Fibroblast of pulmonary artery (primary cell): ENCODE data around the gene KCNIP4.

Experiments
- DNase-seq: peaks from one replicate; pipeline ENCODE4 v3.0.0-alpha.2; 2010; ENCODE audit warnings: low read depth
- H3K4me3 ChIP-seq: replicated peaks from 2 replicates; pipeline ENCODE4 v1.5.1; 2011; ENCODE audit warnings: low read depth, mild to moderate bottlenecking, control low read depth, low read length, moderate library complexity
- TF ChIP-seq, protein P1 (sequence below): IDR thresholded peaks from 2 replicates; pipeline ENCODE4 v1.5.1; 2011; ENCODE audit warnings: mild to moderate bottlenecking, control low read depth, low read length, inconsistent platforms; ENCODE audit errors: missing control alignments

Gene KCNIP4

DNA sequence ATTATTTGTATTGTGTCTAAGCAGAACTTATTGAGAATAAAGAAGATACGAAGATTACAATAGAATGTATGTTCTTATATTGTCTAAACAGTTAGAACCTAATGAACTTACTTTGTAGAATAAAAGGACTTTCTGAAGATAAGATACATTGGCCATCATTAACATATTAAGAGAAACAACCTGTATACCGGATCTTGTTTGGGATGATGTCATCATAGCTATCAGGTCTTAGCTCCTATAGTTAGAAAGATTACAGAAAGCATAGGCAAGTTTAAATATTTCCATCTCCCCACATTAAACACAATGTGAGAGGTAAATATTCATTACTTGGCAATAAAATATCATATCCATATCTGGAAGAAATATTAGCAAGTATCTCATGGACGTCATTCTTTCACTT is 966.0 kb downstream of the KCNIP4 start:
- no peak overlapping the region for H3K4me3 ChIP-seq
- no peak for DNase-seq
- TF ChIP-seq, protein P1, sequence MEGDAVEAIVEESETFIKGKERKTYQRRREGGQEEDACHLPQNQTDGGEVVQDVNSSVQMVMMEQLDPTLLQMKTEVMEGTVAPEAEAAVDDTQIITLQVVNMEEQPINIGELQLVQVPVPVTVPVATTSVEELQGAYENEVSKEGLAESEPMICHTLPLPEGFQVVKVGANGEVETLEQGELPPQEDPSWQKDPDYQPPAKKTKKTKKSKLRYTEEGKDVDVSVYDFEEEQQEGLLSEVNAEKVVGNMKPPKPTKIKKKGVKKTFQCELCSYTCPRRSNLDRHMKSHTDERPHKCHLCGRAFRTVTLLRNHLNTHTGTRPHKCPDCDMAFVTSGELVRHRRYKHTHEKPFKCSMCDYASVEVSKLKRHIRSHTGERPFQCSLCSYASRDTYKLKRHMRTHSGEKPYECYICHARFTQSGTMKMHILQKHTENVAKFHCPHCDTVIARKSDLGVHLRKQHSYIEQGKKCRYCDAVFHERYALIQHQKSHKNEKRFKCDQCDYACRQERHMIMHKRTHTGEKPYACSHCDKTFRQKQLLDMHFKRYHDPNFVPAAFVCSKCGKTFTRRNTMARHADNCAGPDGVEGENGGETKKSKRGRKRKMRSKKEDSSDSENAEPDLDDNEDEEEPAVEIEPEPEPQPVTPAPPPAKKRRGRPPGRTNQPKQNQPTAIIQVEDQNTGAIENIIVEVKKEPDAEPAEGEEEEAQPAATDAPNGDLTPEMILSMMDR, result no peak

DNA sequence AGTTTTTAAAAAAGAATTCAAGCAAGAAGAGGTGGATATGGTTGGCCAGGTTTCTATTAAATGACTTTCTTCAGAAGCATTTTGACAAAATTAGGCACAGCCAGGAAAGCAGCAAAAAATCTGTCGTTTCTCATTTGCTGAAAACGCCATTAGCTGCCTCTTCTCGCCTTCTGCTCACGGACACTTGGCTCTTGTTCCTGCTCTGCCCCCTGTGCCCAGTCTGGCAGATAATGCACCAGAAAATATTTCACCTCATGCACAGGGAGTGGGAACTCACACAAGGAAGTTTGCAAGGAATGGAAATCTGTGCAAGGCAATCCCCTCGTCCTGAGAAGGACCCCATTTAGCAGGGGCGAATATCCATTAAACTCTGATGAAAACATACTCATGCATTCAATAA is 988.3 kb downstream of the KCNIP4 start:
- no peak for DNase-seq
- no peak overlapping the region for H3K4me3 ChIP-seq
- TF ChIP-seq, protein P1, result no peak

DNA sequence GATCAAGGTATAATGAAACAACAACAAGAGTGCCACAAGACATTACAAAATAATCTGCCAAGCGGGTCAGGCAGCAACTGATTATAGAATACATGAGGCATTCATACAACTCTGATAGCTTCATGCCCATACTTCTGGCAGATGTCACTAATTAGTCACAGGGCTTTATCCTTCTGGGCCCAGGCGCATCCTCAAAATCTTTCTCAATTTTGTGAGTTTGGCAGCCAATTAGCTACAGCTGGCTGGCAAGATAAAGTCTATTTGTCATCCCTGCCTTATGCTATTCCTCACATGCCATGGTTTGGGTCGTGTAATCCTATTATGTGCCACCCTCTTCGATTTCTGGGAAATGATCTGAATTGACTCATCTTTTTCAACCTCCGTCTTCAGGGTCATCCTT is 994.0 kb downstream of the KCNIP4 start:
- no peak for DNase-seq
- TF ChIP-seq, protein P1, result no peak
- H3K4me3 ChIP-seq, result no peak overlapping the region

DNA sequence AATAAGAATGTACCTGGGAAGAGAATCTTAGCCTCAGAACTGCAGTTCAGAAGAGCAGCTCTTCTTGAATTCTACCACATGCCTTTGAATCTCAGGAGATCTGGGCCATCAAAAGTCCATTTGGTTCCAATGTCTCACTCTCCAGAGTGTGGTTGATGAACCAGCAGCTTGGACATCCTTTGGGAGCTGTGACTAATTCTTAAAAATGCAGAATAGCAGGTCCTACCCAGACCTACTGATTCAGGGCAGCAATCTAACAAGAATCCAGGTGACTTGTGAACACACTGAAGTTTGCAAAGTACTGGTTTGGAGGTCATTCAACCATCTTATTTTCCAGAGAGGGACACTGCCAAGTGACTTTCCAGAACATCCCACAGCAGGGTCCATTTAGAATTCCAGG is 1003.6 kb downstream of the KCNIP4 start:
- no peak for DNase-seq
- TF ChIP-seq, protein P1, result no peak
- H3K4me3 ChIP-seq, result no peak overlapping the region

DNA sequence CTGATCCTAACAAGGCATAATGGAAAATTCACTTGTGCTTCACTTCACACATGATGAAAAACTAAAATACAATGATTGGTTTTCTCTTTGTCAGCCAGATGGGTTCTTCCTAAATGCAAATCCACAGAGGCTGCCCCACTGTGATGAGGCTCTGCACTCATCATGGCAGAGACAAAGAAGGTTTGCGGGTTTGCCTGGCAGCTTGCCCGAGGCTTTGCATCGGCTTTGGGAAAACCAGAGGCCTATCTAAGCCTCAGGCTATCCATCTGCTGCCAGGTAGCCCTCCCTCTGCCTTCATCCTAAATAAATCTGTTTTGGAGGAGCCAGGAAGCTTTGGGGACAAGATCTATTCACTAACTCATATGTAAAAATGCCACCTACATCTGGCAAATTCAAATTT is 1004.1 kb downstream of the KCNIP4 start:
- TF ChIP-seq, protein P1, result no peak
- H3K4me3 ChIP-seq, result no peak overlapping the region
- DNase-seq, result no peak

DNA sequence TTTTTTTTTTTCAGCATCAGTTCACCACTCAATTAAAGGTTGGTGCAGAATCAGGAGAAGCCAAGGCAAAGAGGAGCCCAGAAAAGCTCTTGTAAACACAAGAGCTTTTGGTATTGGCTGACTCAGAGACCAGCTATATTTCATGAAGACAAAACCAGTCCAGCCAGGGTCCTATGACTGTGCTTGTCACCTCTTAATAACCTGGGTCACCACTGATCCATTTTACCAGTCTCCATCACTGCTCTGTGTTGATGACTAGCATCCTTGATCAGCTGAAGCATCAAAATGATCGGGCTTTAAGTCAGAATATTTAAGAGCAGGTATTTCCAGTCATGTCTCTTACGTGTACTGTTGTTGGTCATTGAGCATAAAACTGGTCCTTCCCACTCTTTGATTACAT is 1010.4 kb downstream of the KCNIP4 start:
- DNase-seq, result no peak

DNA sequence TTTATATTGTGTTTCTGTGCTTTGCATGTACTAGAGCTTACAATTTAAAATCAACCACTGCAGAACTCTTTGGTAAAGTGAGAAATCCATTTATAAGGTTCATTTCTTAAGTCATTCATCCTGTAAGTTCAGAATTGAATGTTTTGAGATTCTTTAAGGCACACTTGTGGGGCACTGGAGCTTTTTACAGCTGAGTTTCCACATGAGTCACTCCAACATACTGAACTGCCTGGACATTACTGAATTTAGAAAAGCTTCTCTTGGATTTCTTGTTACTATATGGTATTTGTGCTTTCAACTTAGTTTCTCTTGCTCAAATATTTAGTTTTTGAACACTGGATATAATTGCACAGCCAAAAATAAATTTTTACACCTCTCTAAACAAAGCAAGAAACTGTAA is 1022.0 kb downstream of the KCNIP4 start:
- H3K4me3 ChIP-seq, result no peak overlapping the region
- TF ChIP-seq, protein P1, result no peak
- no peak for DNase-seq

More for the DNA sequence above, 1010.4 kb downstream of the KCNIP4 start:
- TF ChIP-seq, protein P1, result no peak
- no peak overlapping the region for H3K4me3 ChIP-seq
